Measurements from ENCODE around the gene DISP1.

Gene DISP1

DNA sequence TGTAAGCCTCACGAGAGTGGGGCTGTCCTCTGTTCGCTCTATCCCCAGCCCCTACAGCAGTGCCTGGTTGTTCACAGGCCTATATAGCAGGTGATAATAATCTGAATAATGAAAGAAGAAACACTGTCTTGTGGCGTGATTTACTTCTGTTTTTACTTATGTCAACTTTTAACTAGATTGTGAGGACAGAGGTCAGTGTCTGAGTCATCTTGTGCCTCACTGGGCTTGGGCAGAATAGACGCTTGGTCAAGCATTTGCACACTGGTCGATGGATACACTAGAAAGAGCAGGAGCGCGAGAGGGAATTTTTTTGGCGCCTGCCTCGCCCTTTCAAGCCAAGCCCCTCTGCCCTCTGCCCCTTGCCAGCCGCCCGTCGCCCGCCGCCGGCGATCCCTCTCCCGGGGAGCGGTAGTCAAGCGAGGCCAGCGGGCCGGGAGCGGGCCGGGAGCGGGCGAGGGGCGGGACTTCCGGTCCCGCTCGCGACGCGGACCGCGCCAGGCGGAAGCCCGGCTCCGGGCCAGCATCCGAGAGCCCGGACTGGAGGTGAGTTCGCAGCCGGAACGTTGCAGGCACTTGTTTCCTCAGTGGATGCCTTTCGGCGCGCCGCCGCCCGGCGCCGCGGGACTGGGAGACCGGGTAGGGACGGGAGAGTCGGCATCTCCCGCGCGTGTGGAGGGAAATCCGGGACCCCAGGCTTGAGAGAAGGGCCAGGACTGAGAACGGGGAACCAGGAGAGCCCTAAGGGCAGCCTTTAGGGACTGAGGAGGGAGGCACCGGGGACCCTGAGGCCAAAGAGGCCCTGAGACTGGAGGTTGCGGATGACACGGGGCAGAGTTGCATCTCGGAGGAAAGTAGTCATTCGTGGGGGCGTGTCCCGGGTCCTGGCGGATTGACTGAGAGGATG is at the start of gene DISP1:
Gene DISP1, plus strand, starts transcription at position 504 of the 904 bp plus-strand sequence. CDS start 127,785 bp downstream, outside the sequence.
- peak; percentile 58 for DNase-seq (ENCODE audit: low read depth)

- no peak for DNase-seq (ENCODE audit: low read depth)
These were observed 47.7 kb upstream of the DISP1 start for GRCh38 chr1:222767152-222767571.

GRCh38 chr1:222768592-222768991 is 46.2 kb upstream of the DISP1 start:
- DNase-seq (ENCODE audit: low read depth), result no peak

- DNase-seq (ENCODE audit: low read depth), result no peak
These were observed 45.7 kb upstream of the DISP1 start for GRCh38 chr1:222769181-222769580.

DNA sequence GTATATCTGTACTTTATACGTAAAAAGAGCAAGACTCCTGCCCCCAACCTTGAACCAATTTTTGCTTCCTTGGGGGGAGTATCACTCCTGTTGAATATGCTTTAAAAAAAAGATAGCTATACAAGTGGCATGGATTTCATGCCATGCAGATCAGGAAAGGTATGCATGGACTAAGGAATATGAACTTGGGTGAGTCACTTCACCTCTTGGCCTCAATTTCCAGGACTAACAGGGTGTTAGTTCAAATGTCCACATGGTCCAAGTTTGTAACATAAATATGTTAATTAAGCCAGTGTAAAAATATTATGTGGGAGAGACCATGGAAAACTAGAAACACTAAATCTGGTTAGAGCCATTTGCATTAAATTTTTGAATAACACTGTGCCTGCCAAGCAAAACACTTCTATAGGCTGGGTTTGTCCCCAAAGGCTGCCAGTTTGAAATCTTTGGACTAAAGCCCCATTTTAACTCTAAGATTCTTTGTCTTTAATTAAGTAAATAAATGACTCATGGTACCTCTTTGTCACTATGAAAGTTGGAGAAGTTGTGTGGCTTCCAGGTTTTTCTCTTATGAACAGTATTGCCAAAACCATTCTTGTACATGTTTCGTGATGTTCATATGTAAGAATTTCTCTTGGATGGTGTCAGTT is 44.7 kb upstream of the DISP1 start:
- no peak for DNase-seq (ENCODE audit: low read depth)

DNA sequence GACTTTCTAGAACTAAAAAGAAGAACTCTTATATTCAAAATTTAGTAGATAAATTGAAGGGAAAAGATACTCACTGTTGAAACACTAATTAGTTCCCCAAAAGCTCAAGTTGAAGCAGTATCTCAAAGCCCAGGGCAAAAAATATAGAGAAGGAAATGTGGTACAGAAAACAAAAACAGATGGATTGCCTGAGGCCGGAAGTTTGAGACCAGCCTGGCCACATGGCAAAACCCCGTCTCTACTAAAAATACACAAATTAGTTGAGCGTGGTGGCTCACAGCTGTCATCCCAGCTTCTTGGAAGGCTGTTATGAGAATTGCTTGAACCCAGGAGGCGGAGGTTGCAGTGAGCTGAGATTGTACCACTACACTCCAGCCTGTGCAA is 41.9 kb upstream of the DISP1 start:
- DNase-seq (ENCODE audit: low read depth), result no peak

DNA sequence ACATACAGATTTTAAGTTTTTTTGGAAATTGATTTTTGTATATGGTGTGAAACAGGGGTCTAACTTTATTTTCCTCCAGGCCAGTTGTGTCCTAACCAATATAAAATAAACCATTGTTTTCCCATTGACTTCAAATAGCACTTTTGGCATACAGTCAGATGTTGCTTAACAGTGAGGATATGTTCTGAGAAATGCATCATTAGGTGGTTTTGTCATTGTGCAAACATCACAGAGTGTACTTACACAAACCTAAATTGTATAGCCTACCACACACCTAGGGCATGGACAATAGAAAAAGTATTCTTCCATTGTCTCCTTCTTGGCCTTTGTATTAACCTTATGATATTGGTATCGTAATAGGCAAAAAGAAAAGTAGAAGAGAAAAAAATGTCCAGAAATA is 37.4 kb upstream of the DISP1 start:
- no peak for DNase-seq (ENCODE audit: low read depth)

GRCh38 chr1:222777977-222778376 is 36.9 kb upstream of the DISP1 start:
- no peak for DNase-seq (ENCODE audit: low read depth)

- DNase-seq (ENCODE audit: low read depth), result no peak
These were observed 33.6 kb upstream of the DISP1 start for GRCh38 chr1:222781251-222781650.

GRCh38 chr1:222783051-222783450 is 31.8 kb upstream of the DISP1 start:
- no peak for DNase-seq (ENCODE audit: low read depth)

DNA sequence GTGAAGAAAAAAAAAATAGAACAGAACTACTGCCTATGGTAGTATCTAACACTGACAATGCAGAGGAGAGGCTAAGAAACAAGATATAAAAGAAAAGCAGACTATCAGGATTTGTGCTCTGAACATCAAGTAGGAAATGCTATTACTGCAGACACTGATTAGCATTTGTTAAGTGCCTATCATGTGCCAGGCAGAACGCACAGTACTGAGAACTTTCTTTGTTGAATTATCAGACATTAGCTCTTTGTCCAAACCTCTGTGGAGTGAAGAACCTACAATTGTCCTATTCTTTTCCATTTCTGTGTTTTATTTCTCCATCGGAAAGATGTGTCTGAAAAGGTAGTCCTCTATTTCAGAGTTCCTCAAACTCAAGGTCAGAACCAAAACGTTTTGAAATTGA is 30.5 kb upstream of the DISP1 start:
- no peak for DNase-seq (ENCODE audit: low read depth)

- DNase-seq (ENCODE audit: low read depth), result no peak
These were observed 29.9 kb upstream of the DISP1 start for GRCh38 chr1:222784916-222785315.

DNA sequence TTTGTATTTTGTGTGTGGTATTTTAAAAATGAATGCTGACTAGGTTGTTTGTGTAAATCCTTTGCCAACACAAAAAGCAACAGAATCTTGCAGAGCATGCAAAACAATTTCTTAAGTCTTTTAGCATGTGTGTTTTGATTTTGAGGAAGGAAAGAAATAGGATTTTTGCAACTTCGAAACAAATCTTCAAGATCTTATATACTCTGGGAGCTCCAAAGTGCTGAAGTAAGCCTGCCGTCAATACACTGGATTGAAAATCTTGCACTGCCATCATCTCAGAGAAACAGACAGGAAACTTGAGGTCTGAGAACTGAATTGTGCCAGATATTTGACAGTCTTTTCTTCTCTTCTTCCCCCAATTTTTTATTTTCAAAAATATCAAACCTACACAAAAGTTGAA is 29.3 kb upstream of the DISP1 start:
- DNase-seq (ENCODE audit: low read depth), result no peak

- no peak for DNase-seq (ENCODE audit: low read depth)
These were observed 28.7 kb upstream of the DISP1 start for GRCh38 chr1:222786121-222786520.

GRCh38 chr1:222787729-222788128 is 27.1 kb upstream of the DISP1 start:
- no peak for DNase-seq (ENCODE audit: low read depth)

DNA sequence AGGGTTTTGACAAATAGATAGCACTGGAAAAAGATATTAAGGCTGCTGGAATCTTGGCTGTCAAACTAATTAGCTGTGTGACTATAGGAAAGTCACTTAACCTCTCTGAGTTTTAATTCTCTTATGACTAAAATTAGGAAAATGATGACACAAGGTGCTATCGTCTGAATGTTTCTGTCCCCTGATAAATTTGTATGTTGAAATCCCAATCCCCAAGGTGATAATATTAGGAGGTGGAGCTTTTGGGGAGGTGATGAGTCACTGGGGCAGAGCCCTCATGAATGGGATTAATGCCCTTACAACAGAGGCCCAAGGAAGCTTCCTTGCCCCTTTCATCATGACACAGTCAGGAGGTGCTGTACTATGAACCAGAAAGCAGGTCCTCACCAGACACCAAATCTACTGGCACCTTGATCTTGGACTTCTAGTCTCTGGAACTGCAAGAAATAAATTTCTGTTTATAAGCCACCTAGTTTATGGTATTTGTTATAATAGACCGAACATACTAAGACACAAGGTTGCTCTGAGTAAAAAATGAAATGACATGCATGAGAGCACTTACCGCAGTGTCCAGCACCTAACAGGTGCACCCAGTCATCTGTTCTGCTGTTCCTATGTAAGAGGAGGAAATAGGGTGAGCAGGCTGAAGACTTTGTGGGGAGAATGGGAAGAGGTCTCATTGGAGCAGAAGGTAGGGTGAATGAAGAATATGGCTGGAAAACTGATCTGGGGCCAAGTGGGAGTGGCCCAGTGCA is 26.3 kb upstream of the DISP1 start:
- no peak for DNase-seq (ENCODE audit: low read depth)

DNA sequence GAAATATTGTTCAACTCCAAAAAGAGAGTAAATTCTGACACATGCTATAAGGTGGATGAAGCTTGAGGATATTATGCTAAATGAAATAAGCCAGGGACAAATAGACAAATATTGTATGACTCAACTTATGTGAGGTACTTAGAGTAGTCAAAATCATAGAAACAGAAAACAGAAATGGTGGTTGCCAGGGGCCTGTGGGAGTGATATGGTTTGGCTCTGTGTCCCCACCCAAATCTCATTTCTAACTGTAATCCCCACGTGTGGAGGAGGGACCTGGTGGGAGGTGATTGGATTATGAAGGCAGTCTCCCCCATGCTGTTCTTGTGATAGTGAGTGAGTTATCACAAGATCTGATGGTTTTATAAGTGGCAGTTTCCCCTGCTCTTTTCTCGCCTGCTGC is 24.7 kb upstream of the DISP1 start:
- no peak for DNase-seq (ENCODE audit: low read depth)

GRCh38 chr1:222790520-222790919 is 24.3 kb upstream of the DISP1 start:
- DNase-seq (ENCODE audit: low read depth), result no peak

- no peak for DNase-seq (ENCODE audit: low read depth)
These were observed 23.7 kb upstream of the DISP1 start for GRCh38 chr1:222791006-222791710.

- DNase-seq (ENCODE audit: low read depth), result no peak
These were observed 22.1 kb upstream of the DISP1 start for GRCh38 chr1:222792744-222793143.

DNA sequence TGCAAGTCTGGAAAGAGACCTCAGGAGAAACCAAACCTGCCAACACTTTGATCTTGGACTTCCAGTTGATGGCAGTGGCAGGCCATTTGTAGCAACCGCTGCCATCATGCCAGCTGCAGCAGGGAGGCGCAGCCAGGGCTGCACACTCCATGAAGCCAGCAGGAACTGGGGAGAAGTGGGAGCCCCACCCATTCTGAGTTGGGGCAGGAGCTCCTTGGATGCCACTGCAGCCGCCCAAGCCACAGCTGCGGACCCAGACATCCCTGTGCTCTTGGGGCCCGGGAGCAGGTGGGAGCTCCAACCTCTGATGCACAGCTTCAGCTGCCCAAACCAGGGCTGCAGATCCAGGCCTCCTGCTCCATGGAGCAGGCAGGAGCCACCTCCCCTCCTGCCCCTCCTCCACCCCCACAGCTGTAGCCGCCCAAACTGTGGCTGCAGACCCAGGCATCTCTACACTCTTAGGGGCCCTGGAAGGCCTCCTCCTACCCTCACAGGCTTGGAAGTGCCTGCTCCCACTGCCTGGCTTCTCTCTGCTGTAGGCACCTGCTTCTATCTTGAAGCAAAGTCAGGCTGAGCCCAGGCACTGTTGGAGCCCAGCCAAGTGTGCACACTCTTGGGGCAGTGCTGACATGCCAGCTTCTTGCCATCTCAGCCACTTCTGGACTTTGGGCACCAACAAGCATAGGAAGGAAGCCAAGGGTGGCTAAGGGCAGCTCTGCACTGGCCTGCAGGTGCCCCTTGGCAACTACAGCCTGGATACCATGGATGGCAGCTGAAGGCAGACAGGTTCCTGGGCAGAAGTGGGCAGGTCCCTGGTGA is 20.0 kb upstream of the DISP1 start:
- no peak for DNase-seq (ENCODE audit: low read depth)
